Measurements from ENCODE around the gene HS6ST2. TPM values are rescaled to one million over a fixed set of nuclear protein-coding genes. Genes with fewer than 3 reads are reported as not detected.
"Not testable (repeated sequence)": the region's sequence is repeated elsewhere in the genome, so short reads cannot be mapped to it uniquely, and the experiment has no call there.

Gene HS6ST2
- total RNA-seq, 1 donor: under 0.01 TPM

GRCh38 chrX:132957211-132958090 lies 978 bp downstream of the HS6ST2 start:
- TF ChIP-seq CTCF (IDR thresholded peaks at IDR 0.05; ENCODE audit: insufficient read depth, low read length): no peak
- H3K4me3 ChIP-seq (ENCODE audit: low read depth, low read length): no peak overlapping the region
- DNase-seq (ENCODE audit: low read depth): no peak

- no peak for DNase-seq (ENCODE audit: low read depth)
- TF ChIP-seq CTCF (IDR thresholded peaks at IDR 0.05; ENCODE audit: insufficient read depth, low read length): no peak
- no peak overlapping the region for H3K4me3 ChIP-seq (ENCODE audit: low read depth, low read length)
Measured at GRCh38 chrX:132956421-132957210, 1.8 kb downstream of the HS6ST2 start.

GRCh38 chrX:132955690-132956089 lies 2.7 kb downstream of the HS6ST2 start:
- no peak for DNase-seq (ENCODE audit: low read depth)
- H3K4me3 ChIP-seq (ENCODE audit: low read depth, low read length): no peak overlapping the region
- no peak for TF ChIP-seq CTCF (IDR thresholded peaks at IDR 0.05; ENCODE audit: insufficient read depth, low read length)

- DNase-seq (ENCODE audit: low read depth): no peak
- no peak for TF ChIP-seq CTCF (IDR thresholded peaks at IDR 0.05; ENCODE audit: insufficient read depth, low read length)
Measured at GRCh38 chrX:132954323-132954722, 4.1 kb downstream of the HS6ST2 start.

GRCh38 chrX:132953354-132953753 lies 5.1 kb downstream of the HS6ST2 start:
- no peak for DNase-seq (ENCODE audit: low read depth)
- no peak overlapping the region for H3K4me3 ChIP-seq (ENCODE audit: low read depth, low read length)
- no peak for TF ChIP-seq CTCF (IDR thresholded peaks at IDR 0.05; ENCODE audit: insufficient read depth, low read length)

More at GRCh38 chrX:132954323-132954722, 4.1 kb downstream of the HS6ST2 start:
- no peak overlapping the region for H3K4me3 ChIP-seq (ENCODE audit: low read depth, low read length)

GRCh38 chrX:132948648-132949260 lies 9.7 kb downstream of the HS6ST2 start:
- no peak overlapping the region for H3K4me3 ChIP-seq (ENCODE audit: low read depth, low read length)
- TF ChIP-seq CTCF (IDR thresholded peaks at IDR 0.05; ENCODE audit: insufficient read depth, low read length): no peak
- no peak for DNase-seq (ENCODE audit: low read depth)

GRCh38 chrX:132945055-132945599 lies 13.3 kb downstream of the HS6ST2 start:
- not testable (repeated sequence) for DNase-seq (ENCODE audit: low read depth); H3K4me3 ChIP-seq (ENCODE audit: low read depth, low read length)

Measured in fibroblast of the aortic adventitia (primary cell).